ENCODE data around the gene MUC20. TPM values are rescaled to one million over a fixed set of nuclear protein-coding genes. Genes with fewer than 3 reads are reported as not detected.
"Not testable (repeated sequence)": the region's sequence is repeated elsewhere in the genome, so short reads cannot be mapped to it uniquely, and the experiment has no call there.

Gene MUC20
- 0.07 TPM in 1 of 2 replicates, not detected in the other for total RNA-seq (2014; rRNA removed; shearing (Covaris generic))

DNA sequence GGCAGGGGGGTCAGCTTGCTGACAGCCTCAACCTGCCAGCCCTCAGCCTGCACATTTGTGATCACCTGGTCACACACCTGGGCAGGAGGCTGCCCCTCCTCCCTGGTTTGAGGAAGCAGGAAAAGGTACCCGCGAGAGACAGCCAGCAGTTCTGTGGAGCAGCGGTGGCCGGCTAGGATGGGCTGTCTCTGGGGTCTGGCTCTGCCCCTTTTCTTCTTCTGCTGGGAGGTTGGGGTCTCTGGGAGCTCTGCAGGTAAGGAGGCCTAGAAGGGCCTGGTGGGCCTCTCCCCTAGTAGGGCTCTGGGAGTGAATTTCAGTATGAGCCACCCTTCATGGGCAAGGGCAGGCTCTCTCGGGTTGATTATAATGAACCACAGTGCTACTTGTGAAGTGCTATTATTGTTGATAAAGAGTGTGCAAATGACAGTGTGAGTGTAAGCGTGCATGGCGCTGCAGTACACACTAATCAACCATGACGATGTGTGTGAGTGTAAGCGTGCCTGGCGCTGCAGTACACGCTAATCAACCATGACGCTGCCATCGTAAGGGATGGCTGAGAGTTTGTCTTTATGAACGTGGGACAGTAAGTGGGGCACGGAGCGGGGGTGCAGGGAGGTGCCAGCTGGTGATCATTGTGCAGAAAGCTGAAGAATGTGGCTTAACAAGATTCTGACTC is at the start of gene MUC20:
Gene MUC20, plus strand, starts transcription at position 148 of the 676 bp plus-strand sequence. Its CDS starts 30 bp downstream, at position 178.
- not testable (repeated sequence) for DNase-seq (ENCODE audit: low read depth)

- not testable (repeated sequence) for DNase-seq (ENCODE audit: low read depth)
Observed at GRCh38 chr3:195671283-195671682, 49.5 kb upstream of the MUC20 start.

DNA sequence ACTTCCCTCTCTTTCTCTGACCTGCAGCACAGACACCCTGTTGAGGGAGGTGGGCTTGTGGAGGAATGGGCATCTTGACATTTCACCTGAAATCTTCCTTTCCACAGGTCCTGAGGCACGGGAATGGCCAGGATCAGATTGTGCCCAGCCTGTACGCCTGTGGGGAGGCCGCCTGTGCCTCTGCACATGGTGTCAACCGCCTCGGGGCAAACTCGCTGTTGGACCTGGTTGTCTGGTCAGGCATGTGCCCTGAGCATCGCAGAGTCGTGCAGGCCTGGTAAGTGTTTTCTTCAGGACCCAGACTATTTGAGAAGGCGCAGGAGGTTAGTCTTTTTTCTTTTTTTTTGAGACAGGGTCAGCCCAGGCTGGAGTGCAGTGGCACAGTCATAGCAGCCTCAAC is 47.1 kb upstream of the MUC20 start:
- DNase-seq (ENCODE audit: low read depth), result not testable (repeated sequence)

GRCh38 chr3:195678391-195679015 is 42.3 kb upstream of the MUC20 start:
- peak; percentile 60 for DNase-seq (ENCODE audit: low read depth)

DNA sequence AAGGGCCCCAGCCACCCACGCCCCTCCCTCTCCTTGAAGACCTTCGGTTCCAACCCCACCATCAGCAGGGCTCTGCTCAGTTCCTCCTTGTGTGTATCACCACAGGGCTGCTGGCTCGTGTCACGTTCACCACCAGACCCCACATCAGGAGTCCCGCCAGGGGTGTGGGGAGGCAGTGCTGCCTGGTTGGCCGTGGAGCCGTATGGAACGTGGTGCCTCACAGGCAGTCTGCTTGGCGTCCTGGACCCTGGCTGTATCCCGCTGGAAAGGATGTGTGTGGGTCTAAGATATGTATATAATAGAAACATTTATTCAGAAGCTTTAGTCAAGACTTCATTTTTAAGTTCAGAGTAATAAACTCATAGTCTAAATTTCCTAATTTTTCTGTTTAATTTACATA is 40.1 kb upstream of the MUC20 start:
- DNase-seq (ENCODE audit: low read depth), result not testable (repeated sequence)

DNA sequence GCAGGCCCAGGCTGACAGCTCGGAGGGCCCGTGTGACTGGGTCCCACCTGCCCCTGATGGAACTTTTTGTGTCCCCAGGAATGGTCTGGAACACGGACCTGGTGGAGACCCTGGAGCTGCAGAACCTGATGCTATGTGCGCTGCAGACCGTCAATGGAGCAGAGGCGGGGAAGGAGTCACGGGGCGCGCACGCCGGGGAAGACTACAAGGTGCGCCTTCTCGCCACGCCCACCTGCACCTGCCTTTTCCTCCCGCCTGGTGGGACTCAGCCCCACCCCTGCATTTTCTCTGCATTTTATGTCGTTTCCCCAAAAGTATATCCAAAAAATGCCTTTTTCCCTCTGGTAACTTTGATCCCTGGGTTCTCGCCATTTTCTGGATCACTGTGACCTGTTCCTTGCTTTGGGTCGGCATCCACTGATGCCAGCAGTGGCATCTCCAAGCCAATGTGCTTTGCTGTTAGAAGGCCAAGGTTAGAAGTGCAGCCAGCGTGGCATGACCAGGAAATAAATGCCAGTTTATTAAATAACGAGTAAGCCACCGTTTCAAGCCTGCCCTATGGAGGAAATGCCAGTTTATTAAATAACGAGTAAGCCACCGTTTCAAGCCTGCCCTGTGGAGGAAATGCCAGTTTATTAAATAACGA is 39.2 kb upstream of the MUC20 start:
- not testable (repeated sequence) for DNase-seq (ENCODE audit: low read depth)

- DNase-seq (ENCODE audit: low read depth), result not testable (repeated sequence)
Observed at GRCh38 chr3:195682104-195682742, 38.6 kb upstream of the MUC20 start.

GRCh38 chr3:195683722-195684526 is 36.9 kb upstream of the MUC20 start:
- DNase-seq (ENCODE audit: low read depth), result not testable (repeated sequence)

DNA sequence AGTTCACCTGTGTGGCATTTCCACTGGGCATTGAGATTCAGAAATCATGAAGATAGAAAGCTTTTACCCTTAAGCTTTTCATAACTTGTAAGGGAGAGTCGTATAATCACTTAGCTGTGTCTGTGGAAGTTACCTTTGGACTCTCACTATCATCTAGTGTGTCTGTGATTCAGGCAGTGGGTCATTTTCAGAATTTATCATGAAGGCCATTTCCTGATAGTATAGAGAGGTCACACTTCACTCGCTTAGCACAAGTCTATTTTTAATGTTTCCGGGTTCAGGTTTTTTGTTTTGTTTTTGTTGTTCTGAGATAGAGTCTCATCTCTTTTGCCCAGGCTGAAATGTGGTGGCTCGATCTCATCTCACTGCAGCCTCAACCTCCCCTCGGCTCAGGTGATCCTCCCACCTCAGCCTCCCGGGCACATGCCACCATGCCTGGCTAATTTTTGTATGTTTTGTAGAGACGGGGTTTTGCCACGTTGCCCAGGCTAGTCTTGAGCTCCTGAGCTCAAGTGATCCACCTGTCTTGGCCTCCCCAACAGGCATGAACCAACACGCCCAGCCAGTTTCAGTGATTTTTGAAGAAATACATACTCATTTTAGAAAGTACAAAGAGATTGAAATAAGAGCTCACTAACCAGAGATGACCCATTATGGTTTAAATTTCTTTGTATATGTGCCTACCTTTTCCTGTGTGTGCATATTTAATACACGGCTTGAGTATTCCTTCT is 36.1 kb upstream of the MUC20 start:
- DNase-seq (ENCODE audit: low read depth), result not testable (repeated sequence)

GRCh38 chr3:195686537-195687208 is 34.1 kb upstream of the MUC20 start:
- DNase-seq (ENCODE audit: low read depth), result not testable (repeated sequence)

GRCh38 chr3:195687209-195687760 is 33.5 kb upstream of the MUC20 start:
- DNase-seq (ENCODE audit: low read depth), result peak; percentile 45

DNA sequence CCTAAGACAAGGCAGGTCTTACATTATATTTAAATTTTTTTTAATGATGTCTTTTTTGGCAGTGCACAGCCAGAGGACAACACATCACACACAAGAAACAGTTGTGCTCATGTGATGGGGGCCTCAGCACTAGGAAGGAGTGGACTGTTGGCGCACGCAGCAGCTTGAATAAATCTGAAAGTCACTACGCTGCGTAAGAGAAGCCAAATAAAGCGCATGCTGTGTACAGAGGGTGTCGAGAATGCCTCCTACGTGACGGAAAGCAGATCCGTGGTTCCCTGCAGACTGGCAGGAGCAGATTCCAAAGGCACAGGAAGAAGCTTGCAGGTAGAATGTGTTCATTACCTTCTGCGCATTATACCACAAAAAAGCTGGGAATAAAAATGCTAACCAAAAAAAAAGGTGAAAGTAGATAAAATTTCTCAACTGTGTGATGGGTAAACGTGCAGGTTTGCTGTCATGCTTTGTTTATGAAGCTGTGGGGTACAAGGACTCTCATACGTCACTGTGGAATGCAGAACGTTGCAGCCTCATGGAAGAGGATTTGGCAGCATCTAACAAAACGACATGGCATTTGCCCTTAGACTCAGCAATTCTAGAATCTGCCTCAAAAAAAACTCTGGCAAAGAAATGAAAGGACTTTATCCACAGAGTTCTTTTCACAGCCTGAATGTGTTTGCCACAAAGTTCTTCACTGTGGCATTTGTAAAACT is 32.2 kb upstream of the MUC20 start:
- not testable (repeated sequence) for DNase-seq (ENCODE audit: low read depth)

- not testable (repeated sequence) for DNase-seq (ENCODE audit: low read depth)
Observed at GRCh38 chr3:195689184-195690070, 31.4 kb upstream of the MUC20 start.

DNA sequence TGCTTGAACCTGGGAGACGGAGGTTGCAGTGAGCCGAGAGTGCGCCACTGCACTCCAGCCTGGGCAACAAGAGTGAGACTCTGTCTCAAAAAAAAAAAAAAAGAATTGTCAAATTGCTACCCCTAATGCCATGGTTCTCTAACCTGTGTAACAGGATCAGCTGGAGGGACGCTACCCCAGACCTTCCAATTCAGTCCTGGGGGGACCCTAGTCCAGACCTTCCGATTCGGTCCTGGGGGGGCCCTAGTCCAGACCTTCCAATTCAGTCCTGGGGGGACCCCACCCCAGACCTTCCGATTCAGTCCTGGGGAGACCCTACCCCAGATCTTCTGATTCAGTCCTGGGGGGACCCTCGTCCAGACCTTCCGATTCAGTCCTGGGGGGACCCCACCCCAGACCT is 29.8 kb upstream of the MUC20 start:
- no peak for DNase-seq (ENCODE audit: low read depth)

DNA sequence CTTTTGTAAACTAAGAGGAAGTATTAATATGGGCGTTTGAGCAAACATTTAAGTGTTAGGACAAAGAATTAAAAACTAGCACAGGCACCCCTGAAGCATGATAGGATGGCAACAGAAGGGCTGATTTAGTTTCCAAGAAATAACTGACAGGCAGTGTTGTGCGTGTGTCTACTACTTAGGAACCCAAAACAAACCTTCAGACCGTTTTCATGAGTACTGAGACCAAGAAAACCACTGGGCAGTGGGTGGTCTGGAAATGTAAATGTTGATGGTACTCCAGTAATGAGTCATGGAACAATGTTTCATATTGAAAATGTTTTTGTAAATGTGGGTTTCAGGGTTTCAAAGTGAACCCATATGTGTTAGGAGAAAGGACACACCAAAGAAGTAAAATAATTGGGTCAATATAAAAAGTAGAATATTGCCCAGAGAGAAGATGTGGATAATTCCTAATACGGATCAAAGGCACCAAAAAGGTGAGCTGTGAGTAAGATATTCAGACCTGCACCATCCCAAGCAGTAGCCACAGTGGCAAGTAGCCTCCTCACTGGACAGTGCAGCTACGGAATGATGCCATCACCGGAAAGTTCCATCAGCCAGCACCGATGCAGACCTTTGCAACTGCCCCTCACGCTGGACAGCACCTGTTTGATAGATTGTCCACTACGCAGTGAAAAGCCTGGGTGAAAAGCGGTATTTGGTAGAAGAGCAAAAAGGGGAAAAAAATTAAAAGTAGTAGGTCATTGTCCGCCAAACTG is 29.0 kb upstream of the MUC20 start:
- not testable (repeated sequence) for DNase-seq (ENCODE audit: low read depth)

DNA sequence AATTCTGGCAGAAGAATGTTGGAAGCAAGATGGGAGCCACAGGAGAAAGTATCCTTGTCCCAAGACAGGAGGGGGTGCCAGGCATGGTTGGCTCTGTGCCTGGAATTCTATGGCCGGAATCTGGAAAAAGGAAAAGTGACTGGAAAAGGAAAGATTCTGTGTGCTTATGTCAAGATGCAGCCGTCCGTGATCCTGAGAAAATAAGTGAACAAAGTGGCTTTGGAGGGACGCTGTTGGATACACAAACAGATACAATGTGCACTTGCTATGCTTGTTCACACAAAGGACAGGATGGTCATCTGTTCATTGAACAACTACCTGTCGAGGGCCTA is 28.5 kb upstream of the MUC20 start:
- DNase-seq (ENCODE audit: low read depth), result no peak

GRCh38 chr3:195692781-195693427 is 27.9 kb upstream of the MUC20 start:
- no peak for DNase-seq (ENCODE audit: low read depth)

Measured in M059J (cell line).